K562 (cell line): ENCODE measurements around the gene OCIAD2. TPM values are rescaled to one million over a fixed set of nuclear protein-coding genes. Genes with fewer than 3 reads are reported as not detected.

Experiments
- ATAC-seq: fragments of 200-7000 bp; cut with Tn5 transposase; 3 replicates; pipeline ENCODE4 v1.9.1; 2020; ENCODE audit warnings: moderate library complexity
- BruUV-seq: library from RNA; stranded (reverse); fragments of 400-500 nt; replicated peaks from 2 replicates; lab custom pipeline; 2021; lab: Mats Ljungman, UMichigan
- CTCF ChIA-PET: fragments of 300-600 bp; formaldehyde crosslinking; extraction: SDS; loops from one replicate; lab custom pipeline; 2021; ENCODE audit warnings: low intra/inter-chr PET ratio; lab: Yijun Ruan, JAX
- POLR2A ChIA-PET: fragments of 300-600, 350-650 bp; sonication (Branson Sonifier 250); formaldehyde crosslinking; extraction: SDS; loops from one replicate; lab custom pipeline; 2021; ENCODE audit warnings: antibody characterized with exemption, inconsistent platforms; lab: Yijun Ruan, JAX
- DNase-seq, 4 experiments: peaks; one replicate each; pipeline versions ENCODE4 v3.0.0 to v3.0.0-alpha.2; 2011 to 2018; ENCODE audit warnings: low spot score in 3 of 4, mixed read lengths in 3 of 4; ENCODE audit errors: extremely low read depth in 1 of 4
- FAIRE-seq: peaks from 2 replicates; lab custom pipeline; 2011; peaks lifted over from hg19 to GRCh38; lab: Jason Lieb, UNC
- H2AFZ ChIP-seq: 2 replicates; pipeline ENCODE4 v1.6.0; 2011; ENCODE audit warnings: low read depth, low read length, control low read depth, inconsistent platforms
- H3K27ac ChIP-seq: fragments of 200-600 bp; 3 replicates; pipeline ENCODE4 v1.8.0; 2011; ENCODE audit warnings: low read depth, mild to moderate bottlenecking, control low read depth, inconsistent platforms, low read length, moderate library complexity, mixed read lengths; ENCODE audit errors: extremely low read depth
- H3K27me3 ChIP-seq, 2 experiments: fragments of 300-600 bp in 1 of 2; 2 replicates in 1 of 2; 3 replicates in 1 of 2; pipeline versions ENCODE4 v1.6.0 to v1.8.0; 2011; ENCODE audit warnings: inconsistent platforms in 2 of 2, low read length in 2 of 2, mild to moderate bottlenecking in 1 of 2, mixed read lengths in 1 of 2, moderate library complexity in 1 of 2; ENCODE audit not compliant: control insufficient read depth in 2 of 2, insufficient read depth in 2 of 2
- H3K36me3 ChIP-seq: fragments of 300-600 bp; 3 replicates; pipeline ENCODE4 v1.8.0; 2011; ENCODE audit warnings: mild to moderate bottlenecking, low read length, inconsistent platforms; ENCODE audit not compliant: control insufficient read depth, insufficient read depth
- H3K4me1 ChIP-seq, 2 experiments: fragments of 200-600 bp in 1 of 2; replicated peaks in 1 of 2; 2 replicates in 1 of 2; 3 replicates in 1 of 2; pipeline versions ENCODE4 v1.5.1 to v1.8.0; 2011; ENCODE audit warnings: inconsistent platforms in 2 of 2, low read length in 2 of 2, mild to moderate bottlenecking in 1 of 2, mixed read lengths in 1 of 2, moderate library complexity in 1 of 2; ENCODE audit not compliant: control insufficient read depth in 2 of 2, insufficient read depth in 2 of 2
- H3K4me2 ChIP-seq: 2 replicates; pipeline ENCODE4 v1.6.1; 2011; ENCODE audit warnings: low read length, control low read depth, inconsistent platforms, mixed read lengths; ENCODE audit not compliant: insufficient read depth
- H3K4me3 ChIP-seq: fragments of 200-600 bp; sonication (generic), shearing (Covaris generic); 2 replicates; pipeline ENCODE4 v1.5.1; 2016; ENCODE audit warnings: control low read depth, inconsistent platforms
- H3K79me2 ChIP-seq: fragments of 200-600 bp; 3 replicates; pipeline ENCODE4 v1.8.0; 2011; ENCODE audit warnings: low read length, inconsistent platforms; ENCODE audit not compliant: control insufficient read depth, insufficient read depth
- H3K9ac ChIP-seq, 2 experiments: 2 replicates each; pipeline versions ENCODE4 v1.6.0 to v1.6.1; 2011; ENCODE audit warnings: low read depth in 2 of 2, low read length in 2 of 2, control low read depth in 1 of 2, inconsistent platforms in 1 of 2, mild to moderate bottlenecking in 1 of 2, mixed read lengths in 1 of 2; ENCODE audit not compliant: insufficient read depth in 1 of 2
- H3K9me1 ChIP-seq: one replicate; pipeline ENCODE4 v1.6.0; 2011; ENCODE audit warnings: inconsistent platforms, mild to moderate bottlenecking, low read length, moderate library complexity; ENCODE audit not compliant: control insufficient read depth, insufficient read depth
- H3K9me3 ChIP-seq: replicated peaks from 2 replicates; pipeline ENCODE4 v1.5.1; 2011; ENCODE audit warnings: low read depth, low read length, inconsistent platforms; ENCODE audit not compliant: control insufficient read depth, insufficient read depth
- H4K20me1 ChIP-seq: replicated peaks from 2 replicates; pipeline ENCODE4 v1.6.1; 2011; ENCODE audit warnings: low read length, inconsistent platforms, mixed read lengths; ENCODE audit not compliant: control insufficient read depth, insufficient read depth
- CCNT2 ChIP-seq: IDR thresholded peaks from 2 replicates; pipeline ENCODE4 v1.6.1; 2011; ENCODE audit warnings: borderline replicate concordance, low read depth, mild to moderate bottlenecking, moderate library complexity, mixed read lengths, low read length; ENCODE audit not compliant: insufficient read length; ENCODE audit errors: extremely low read depth
- EWSR1 ChIP-seq: fragments of 450-650 bp; IDR thresholded peaks from 2 replicates; pipeline ENCODE4 v1.6.1; 2018; ENCODE audit warnings: borderline replicate concordance, mild to moderate bottlenecking, low read depth, moderate library complexity; ENCODE audit not compliant: partially characterized antibody
- FOSL1 ChIP-seq: fragments of 200-800 bp; sonication (Bioruptor generic); conservative IDR thresholded peaks from 2 replicates; pipeline ENCODE4 v1.6.1; 2016; ENCODE audit warnings: missing genetic modification characterization, missing compliant biosample characterization
- GABPB1 ChIP-seq: sonication (generic); formaldehyde crosslinking; IDR thresholded peaks from 2 replicates; pipeline ENCODE4 v1.8.0; 2022; ENCODE audit warnings: mild to moderate bottlenecking, missing genetic modification reagents
- LARP7 ChIP-seq: fragments of 450-650 bp; IDR thresholded peaks from 2 replicates; pipeline ENCODE4 v1.6.1; 2016
- RBM14 ChIP-seq: fragments of 200-400 bp; formaldehyde crosslinking; IDR thresholded peaks from 2 replicates; pipeline ENCODE4 v1.6.1; 2018; ENCODE audit warnings: low read depth, mild to moderate bottlenecking, low read length, moderate library complexity, borderline replicate concordance; ENCODE audit not compliant: insufficient read depth
- SIN3A ChIP-seq, 2 experiments: fragments of 150-350 bp in 1 of 2; IDR thresholded peaks; 2 replicates each; pipeline ENCODE4 v1.6.1; 2011 to 2016; ENCODE audit warnings: borderline replicate concordance in 2 of 2, low read depth in 2 of 2, low read length in 2 of 2, mild to moderate bottlenecking in 2 of 2, moderate library complexity in 2 of 2; ENCODE audit not compliant: control insufficient read depth in 1 of 2
- XRCC4 ChIP-seq: IDR thresholded peaks from one replicate; pipeline ENCODE4 v1.6.1; 2011; ENCODE audit not compliant: insufficient read depth, insufficient read length; ENCODE audit errors: extremely low read depth
- ZNF253 ChIP-seq: fragments of 250-450 bp; sonication (Bioruptor Pico); conservative IDR thresholded peaks from 2 replicates; pipeline ENCODE4 v1.6.1; 2021; ENCODE audit warnings: mild to moderate bottlenecking
- ZNF384 ChIP-seq: IDR thresholded peaks from 2 replicates; pipeline ENCODE4 v1.6.1; 2012; ENCODE audit warnings: low read depth, low read length, improper control_type of control experiment
- WGBS: fragments of 100-300 bp; shearing (Covaris generic); methylation state at CpG from one replicate; pipeline ENCODE4 v1.1.6; 2016; ENCODE audit warnings: low coverage, mixed read lengths; ENCODE audit not compliant: insufficient coverage; ENCODE audit errors: missing lambda C conversion rate; 5-methylcytosine and 5-hydroxymethylcytosine counted together
- in situ Hi-C: fragments of 300-500 bp; cut with MboI; formaldehyde crosslinking; loops from 4 replicates; pipeline ENCODE4 v1.15.0; 2018; ENCODE audit warnings: inconsistent platforms, mixed read lengths
- intact Hi-C: fragments of 100-400 bp; cut with micrococcal nuclease; formaldehyde crosslinking; loops from 2 replicates; pipeline ENCODE4 v1.14.2; 2022
- polyA plus RNA-seq, 8 experiments: library from polyadenylated mRNA; depleted of rRNA in 4 of 8; stranded (reverse) in 5 of 8; unstranded in 3 of 8; fragments of >200 nt; fragmentation: Nextera tagmentation in 2 of 8; fragmentation: Illumina TruSeq in 1 of 8; extraction: Ambion mirVana in 2 of 8; extraction: Trizol in 1 of 8; gene quantifications; 2 replicates each; pipeline versions ENCODE4 v1.2.1 to v1.2.3, GENCODE V29; 2011 to 2014; ENCODE audit warnings: inconsistent platforms in 1 of 8, missing spikeins in 1 of 8
- total RNA-seq, 7 experiments: library from RNA; depleted of rRNA in 6 of 7; stranded (reverse); fragments of >200 nt in 6 of 7; fragmentation: Illumina TruSeq in 2 of 7; extraction: Trizol in 2 of 7; gene quantifications; 2 replicates each; pipeline versions ENCODE4 v1.2.1 to v1.2.3, GENCODE V29; 2011 to 2021; ENCODE audit warnings: low replicate concordance in 1 of 7
- TF ChIP-seq, protein P1 (sequence below): sonication (generic); formaldehyde crosslinking; IDR thresholded peaks from 2 replicates; pipeline ENCODE4 v1.8.0; 2022; ENCODE audit warnings: missing genetic modification reagents, mild to moderate bottlenecking, moderate library complexity, borderline replicate concordance
- TF ChIP-seq, protein P2 (sequence below): sonication (generic); formaldehyde crosslinking; IDR thresholded peaks from 2 replicates; pipeline ENCODE4 v1.8.1; 2023; ENCODE audit warnings: mild to moderate bottlenecking, missing genetic modification reagents

OCIAD2 gene
- total and polyA plus RNA-seq, 9 of the 15 experiments (the other 6 are each of a cell fraction or from before 2014, with no cell fraction given), result 0.11 to 0.98 TPM; not detected in 7

DNA sequence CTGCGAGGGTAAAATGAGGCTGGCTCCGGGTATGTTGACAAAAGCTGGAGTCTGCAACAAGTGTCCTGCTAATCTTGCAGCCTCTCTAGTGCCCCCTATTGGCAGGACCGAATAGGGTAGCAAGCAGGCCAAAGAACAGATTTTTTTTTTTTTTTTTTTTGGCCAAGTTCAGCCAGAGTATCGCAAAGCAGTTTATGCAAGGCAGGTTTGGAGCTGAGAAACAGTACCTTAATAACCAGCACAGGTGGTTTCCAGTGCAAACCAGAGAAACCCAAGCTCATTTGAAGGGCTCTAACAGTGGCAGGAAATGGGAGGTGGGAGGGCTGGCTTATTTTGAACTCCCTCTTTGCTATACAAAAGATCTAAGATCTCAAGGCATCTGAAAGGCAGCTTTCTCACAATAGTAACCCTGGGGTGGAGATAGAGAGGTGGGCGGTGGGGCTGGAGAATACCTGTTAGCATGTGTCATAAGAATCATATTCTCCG lies 38.2 kb upstream of the OCIAD2 start (continued):
- TF ChIP-seq ZNF384 (peak; percentile 96), SIN3A (IDR thresholded peaks at IDR 0.05; ENCODE audit: borderline replicate concordance in 2 of 2, control insufficient read depth in 1 of 2, low read depth in 2 of 2, low read length in 2 of 2) (no peak), CCNT2 (no peak)
- TF ChIP-seq, all 486 proteins: peak for 5

DNA sequence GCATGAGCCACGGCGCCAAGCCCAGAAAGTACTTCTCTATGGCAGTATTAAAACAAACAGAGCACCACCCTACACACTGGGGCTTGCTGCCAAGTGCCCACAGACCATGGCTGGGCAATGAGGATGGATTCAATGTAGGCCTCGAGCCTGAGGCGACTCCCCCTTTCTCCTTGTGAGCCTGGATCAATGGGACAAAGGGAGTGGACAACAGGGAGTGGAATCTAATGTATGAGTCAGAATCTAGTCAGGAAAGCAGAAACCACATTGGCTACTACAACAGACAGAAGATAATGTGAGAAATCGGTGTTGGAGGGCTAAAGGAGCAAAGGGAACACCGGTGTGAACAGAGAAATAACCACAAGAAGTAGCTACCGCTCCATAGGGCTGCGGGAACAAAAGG lies 37.7 kb upstream of the OCIAD2 start:
- ChIA-PET CTCF (no interaction called here), POLR2A (interaction anchor here (0.6 kb wide), 1 partner anchor 146 kb away, joined by 3 read pairs; no protein-coding TSS in a partner anchor)
- Histone ChIP-seq H3K36me3 (no peaks in the 10 kb centered on the region), H4K20me1 (no peaks in the 10 kb centered on the region), H2AFZ (peak overlapping the region; percentile 49), H3K9me3 (no peaks in the 10 kb centered on the region), H3K27me3 (peaks cover 0 to 4% of the 10 kb centered on the region in 2 experiments; a peak in 1 of 5 replicates), H3K4me1 (no peaks in the 10 kb centered on the region; a peak in 2 of 5 replicates), H3K9me1 (no peaks in the 10 kb centered on the region), H3K27ac (no peak overlapping the region), H3K4me3 (no peak overlapping the region), H3K4me2 (no peak overlapping the region), H3K9ac (no peak overlapping the region), H3K79me2 (no peaks in the 10 kb centered on the region)
- intact Hi-C loops, result no loop called here
- no TSS peak for BruUV-seq
- DNase-seq (peak in 1 of 4 experiments; percentile 13), ATAC-seq (peak; percentile 28), FAIRE-seq (peak; percentile 70)
- in situ Hi-C loops, result no loop called here
- WGBS, result 34% methylated on average over 8 of the region's 8 CpGs
- TF ChIP-seq, protein P1, sequence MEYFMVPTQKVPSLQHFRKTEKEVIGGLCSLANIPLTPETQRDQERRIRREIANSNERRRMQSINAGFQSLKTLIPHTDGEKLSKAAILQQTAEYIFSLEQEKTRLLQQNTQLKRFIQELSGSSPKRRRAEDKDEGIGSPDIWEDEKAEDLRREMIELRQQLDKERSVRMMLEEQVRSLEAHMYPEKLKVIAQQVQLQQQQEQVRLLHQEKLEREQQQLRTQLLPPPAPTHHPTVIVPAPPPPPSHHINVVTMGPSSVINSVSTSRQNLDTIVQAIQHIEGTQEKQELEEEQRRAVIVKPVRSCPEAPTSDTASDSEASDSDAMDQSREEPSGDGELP (CRISPR knock-in tag), result peak; percentile 19; the same call in 1 of the 2 replicates
- no peak for TF ChIP-seq XRCC4
- no peak for TF ChIP-seq LARP7
- no peak for TF ChIP-seq EWSR1
- TF ChIP-seq FOSL1 (tag), result 0 out of 2 replicates have a peak, but pooled peaks have one; percentile 13
- no peak for TF ChIP-seq ZNF253
- TF ChIP-seq RBM14, result no peak
- 0 out of 2 replicates have a peak, but pooled peaks have one; percentile 20 for TF ChIP-seq GABPB1
- TF ChIP-seq, protein P2, sequence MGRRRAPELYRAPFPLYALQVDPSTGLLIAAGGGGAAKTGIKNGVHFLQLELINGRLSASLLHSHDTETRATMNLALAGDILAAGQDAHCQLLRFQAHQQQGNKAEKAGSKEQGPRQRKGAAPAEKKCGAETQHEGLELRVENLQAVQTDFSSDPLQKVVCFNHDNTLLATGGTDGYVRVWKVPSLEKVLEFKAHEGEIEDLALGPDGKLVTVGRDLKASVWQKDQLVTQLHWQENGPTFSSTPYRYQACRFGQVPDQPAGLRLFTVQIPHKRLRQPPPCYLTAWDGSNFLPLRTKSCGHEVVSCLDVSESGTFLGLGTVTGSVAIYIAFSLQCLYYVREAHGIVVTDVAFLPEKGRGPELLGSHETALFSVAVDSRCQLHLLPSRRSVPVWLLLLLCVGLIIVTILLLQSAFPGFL (CRISPR knock-in tag), result 0 out of 2 replicates have a peak, but pooled peaks have one; percentile 39
